GM12878 (cell line): ENCODE results near the gene PKP2. TPM values are rescaled to one million over a fixed set of nuclear protein-coding genes. Genes with fewer than 3 reads are reported as not detected.

Source experiments
- ATAC-seq: fragments of 200-7000 bp; cut with Tn5 transposase; 3 replicates; pipeline ENCODE4 v1.9.1; 2020; ENCODE audit warnings: mild to moderate bottlenecking, moderate library complexity
- BruUV-seq: library from RNA; stranded (reverse); fragments of 400-500 nt; replicated peaks from 2 replicates; lab custom pipeline; 2021; lab: Mats Ljungman, UMichigan
- CTCF ChIA-PET: fragments of 300-600 bp; sonication (Branson Sonifier 250); formaldehyde crosslinking; extraction: SDS; loops from one replicate; lab custom pipeline; 2021; ENCODE audit warnings: inconsistent platforms; lab: Yijun Ruan, JAX
- POLR2A ChIA-PET: fragments of 350-600 bp; formaldehyde crosslinking; extraction: SDS; loops from one replicate; lab custom pipeline; 2021; ENCODE audit warnings: inconsistent platforms; lab: Charles Lee
- RAD21 ChIA-PET: fragments of 300-600 bp; sonication (Branson Sonifier 250); formaldehyde crosslinking; loops from one replicate; lab custom pipeline; 2023; ENCODE audit warnings: antibody characterized with exemption; ENCODE audit not compliant: unreplicated experiment; lab: Charles Lee
- SMC1A ChIA-PET: fragments of 300-600 bp; sonication (Branson Sonifier 250); formaldehyde crosslinking; loops from one replicate; lab custom pipeline; 2023; ENCODE audit not compliant: unreplicated experiment, uncharacterized antibody; lab: Charles Lee
- DNase-seq: peaks from one replicate; pipeline ENCODE4 v3.0.0-alpha.2; 2011; ENCODE audit warnings: low read depth, low spot score
- FAIRE-seq: peaks from 3 replicates; lab custom pipeline; 2011; peaks lifted over from hg19 to GRCh38; lab: Jason Lieb, UNC
- H2AFZ ChIP-seq: 2 replicates; pipeline ENCODE4 v1.6.0; 2011; ENCODE audit warnings: low read depth, low read length, control low read depth; ENCODE audit not compliant: control insufficient read depth
- H3K27ac ChIP-seq: 2 replicates; pipeline ENCODE4 v1.5.1; 2011; ENCODE audit warnings: control low read depth; ENCODE audit not compliant: control insufficient read depth, insufficient read depth
- H3K27me3 ChIP-seq, 2 experiments: replicated peaks in 1 of 2; 2 replicates each; pipeline versions ENCODE4 v1.6.0 to v1.6.1; 2011; ENCODE audit warnings: low read length in 1 of 2; ENCODE audit not compliant: control insufficient read depth in 2 of 2, insufficient read depth in 2 of 2
- H3K36me3 ChIP-seq, 2 experiments: 2 replicates each; pipeline ENCODE4 v1.5.1; 2011; ENCODE audit warnings: low read length in 1 of 2; ENCODE audit not compliant: control insufficient read depth in 2 of 2, insufficient read depth in 2 of 2
- H3K4me1 ChIP-seq: 2 replicates; pipeline ENCODE4 v1.6.1; 2011; ENCODE audit warnings: mild to moderate bottlenecking, low read length, moderate library complexity, mixed read lengths; ENCODE audit not compliant: control insufficient read depth, insufficient read depth
- H3K4me2 ChIP-seq: 2 replicates; pipeline ENCODE4 v1.6.0; 2011; ENCODE audit warnings: control low read depth; ENCODE audit not compliant: control insufficient read depth, insufficient read depth
- H3K4me3 ChIP-seq: fragments of 200-600 bp; sonication (generic); 2 replicates; pipeline ENCODE4 v1.5.1; 2016
- H3K79me2 ChIP-seq: 2 replicates; pipeline ENCODE4 v1.6.0; 2011; ENCODE audit warnings: low read length; ENCODE audit not compliant: control insufficient read depth, insufficient read depth
- H3K9ac ChIP-seq: 2 replicates; pipeline ENCODE4 v1.8.0; 2011; ENCODE audit warnings: low read length, control low read depth, mixed read lengths; ENCODE audit not compliant: control insufficient read depth, insufficient read depth
- H3K9me3 ChIP-seq: replicated peaks from 3 replicates; pipeline ENCODE4 v1.5.1; 2011; ENCODE audit warnings: mild to moderate bottlenecking, low read length; ENCODE audit not compliant: control insufficient read depth, insufficient read depth
- H4K20me1 ChIP-seq: 2 replicates; pipeline ENCODE4 v1.6.0; 2011; ENCODE audit not compliant: control insufficient read depth, insufficient read depth
- BHLHE40 ChIP-seq, 2 experiments: fragments of 450-650 bp in 1 of 2; IDR thresholded peaks; 2 replicates each; pipeline ENCODE4 v1.6.1; 2011 to 2017; ENCODE audit warnings: low read depth in 2 of 2, borderline replicate concordance in 1 of 2, improper control_type of control experiment in 1 of 2, low read length in 1 of 2, mild to moderate bottlenecking in 1 of 2
- BRCA1 ChIP-seq: IDR thresholded peaks from 2 replicates; pipeline ENCODE4 v1.6.1; 2011; ENCODE audit warnings: low read depth, low read length, improper control_type of control experiment
- E2F8 ChIP-seq: fragments of 450-650 bp; IDR thresholded peaks from 2 replicates; pipeline ENCODE4 v1.6.1; 2018; ENCODE audit warnings: mild to moderate bottlenecking, low read depth, moderate library complexity; ENCODE audit not compliant: partially characterized antibody
- EP300 ChIP-seq, 2 experiments: fragments of 150-350 bp in 1 of 2; IDR thresholded peaks; 2 replicates each; pipeline ENCODE4 v1.6.1; 2011 to 2012; ENCODE audit warnings: low read depth in 2 of 2, low read length in 2 of 2, borderline replicate concordance in 1 of 2, improper control_type of control experiment in 1 of 2, inconsistent platforms in 1 of 2; ENCODE audit not compliant: control insufficient read depth in 1 of 2
- ESRRA ChIP-seq: IDR thresholded peaks from 2 replicates; pipeline ENCODE4 v1.6.1; 2012; ENCODE audit warnings: mild to moderate bottlenecking, low read length, improper control_type of control experiment
- FOXM1 ChIP-seq: IDR thresholded peaks from 2 replicates; pipeline ENCODE4 v1.6.1; 2012; ENCODE audit warnings: low read depth, mild to moderate bottlenecking, inconsistent platforms, low read length, moderate library complexity
- HDAC6 ChIP-seq: fragments of 200-600 bp; sonication (generic); IDR thresholded peaks from one replicate; pipeline ENCODE4 v1.8.0; 2017; ENCODE audit warnings: antibody characterized with exemption; ENCODE audit not compliant: unreplicated experiment
- HDGF ChIP-seq: fragments of 450-650 bp; IDR thresholded peaks from 2 replicates; pipeline ENCODE4 v1.6.1; 2016; ENCODE audit warnings: antibody characterized with exemption
- KLF5 ChIP-seq: fragments of 450-650 bp; IDR thresholded peaks from 2 replicates; pipeline ENCODE4 v1.6.1; 2014; ENCODE audit warnings: mild to moderate bottlenecking; ENCODE audit not compliant: partially characterized antibody
- MTA2 ChIP-seq: fragments of 450-650 bp; IDR thresholded peaks from 2 replicates; pipeline ENCODE4 v1.6.1; 2016; ENCODE audit warnings: low read depth, mild to moderate bottlenecking, moderate library complexity
- POU2F2 ChIP-seq: IDR thresholded peaks from 3 replicates; pipeline ENCODE4 v1.6.1; 2011; ENCODE audit warnings: low read depth, mild to moderate bottlenecking, low read length, borderline replicate concordance
- RB1 ChIP-seq: fragments of 450-650 bp; formaldehyde crosslinking; IDR thresholded peaks from 2 replicates; pipeline ENCODE4 v1.6.1; 2017; ENCODE audit warnings: mild to moderate bottlenecking, borderline replicate concordance
- RELA ChIP-seq: fragments of 450-650 bp; IDR thresholded peaks from 2 replicates; pipeline ENCODE4 v1.8.0; 2014; ENCODE audit warnings: borderline replicate concordance; ENCODE audit not compliant: partially characterized antibody
- SPI1 ChIP-seq: IDR thresholded peaks from 2 replicates; pipeline ENCODE4 v1.6.1; 2011; ENCODE audit warnings: low read depth, mild to moderate bottlenecking, low read length, moderate library complexity, borderline replicate concordance; ENCODE audit not compliant: insufficient read depth
- STAT3 ChIP-seq: IDR thresholded peaks from 2 replicates; pipeline ENCODE4 v1.6.1; 2011; ENCODE audit warnings: low read depth, low read length, improper control_type of control experiment
- TCF3 ChIP-seq: IDR thresholded peaks from 2 replicates; pipeline ENCODE4 v1.6.1; 2012; ENCODE audit warnings: low read depth, mild to moderate bottlenecking, low read length, borderline replicate concordance; ENCODE audit not compliant: insufficient read depth
- YY1 ChIP-seq: IDR thresholded peaks from 2 replicates; pipeline ENCODE4 v1.6.1; 2011; ENCODE audit warnings: low read depth, mild to moderate bottlenecking, low read length
- ZNF217 ChIP-seq: fragments of 450-650 bp; IDR thresholded peaks from 2 replicates; pipeline ENCODE4 v1.6.1; 2017; ENCODE audit warnings: antibody characterized with exemption, mild to moderate bottlenecking
- ZNF687 ChIP-seq: fragments of 450-650 bp; IDR thresholded peaks from 2 replicates; pipeline ENCODE4 v1.6.1; 2017; ENCODE audit warnings: mild to moderate bottlenecking, moderate library complexity
- WGBS: methylation state at CpG from one replicate; pipeline ENCODE4 v1.1.6; 2016; ENCODE audit warnings: low lambda C conversion rate; ENCODE audit not compliant: insufficient replicate concordance, insufficient coverage; ENCODE audit errors: missing lambda C conversion rate; 5-methylcytosine and 5-hydroxymethylcytosine counted together
- in situ Hi-C: fragments of 300-500 bp; cut with MboI; formaldehyde crosslinking; loops from 9 replicates; pipeline ENCODE4 v1.14.3; 2018; ENCODE audit warnings: mixed read lengths
- intact Hi-C: fragments of 100-400 bp; cut with micrococcal nuclease; formaldehyde crosslinking; loops from one replicate; pipeline ENCODE4 v1.14.2; 2022; ENCODE audit not compliant: unreplicated experiment
- polyA plus RNA-seq, 11 experiments: library from polyadenylated mRNA; depleted of rRNA in 4 of 11; unstranded in 6 of 11; stranded (reverse) in 5 of 11; fragments of >200 nt; fragmentation: Nextera tagmentation in 4 of 11; fragmentation: Illumina TruSeq in 1 of 11; extraction: Ambion mirVana in 4 of 11; extraction: Trizol in 1 of 11; gene quantifications; 1 replicate in 1 of 11; 2 replicates in 10 of 11; pipeline versions ENCODE4 v1.2.1 to v1.2.3, GENCODE V29; 2011 to 2016; ENCODE audit warnings: inconsistent platforms in 2 of 11, missing spikeins in 2 of 11, low read depth in 1 of 11
- total RNA-seq, 4 experiments: library from RNA; depleted of rRNA in 3 of 4; stranded (reverse); fragments of >200 nt in 3 of 4; fragmentation: Illumina TruSeq in 1 of 4; extraction: Trizol in 1 of 4; gene quantifications; 2 replicates each; pipeline versions ENCODE4 v1.2.1 to v1.2.3, GENCODE V29; 2013 to 2021

Gene PKP2
- total and polyA plus RNA-seq, 10 of the 15 experiments (the other 5 are each of a cell fraction or from before 2014, with no cell fraction given): 0.02 to 4.1 (median 0.07) TPM; not detected in 4

DNA sequence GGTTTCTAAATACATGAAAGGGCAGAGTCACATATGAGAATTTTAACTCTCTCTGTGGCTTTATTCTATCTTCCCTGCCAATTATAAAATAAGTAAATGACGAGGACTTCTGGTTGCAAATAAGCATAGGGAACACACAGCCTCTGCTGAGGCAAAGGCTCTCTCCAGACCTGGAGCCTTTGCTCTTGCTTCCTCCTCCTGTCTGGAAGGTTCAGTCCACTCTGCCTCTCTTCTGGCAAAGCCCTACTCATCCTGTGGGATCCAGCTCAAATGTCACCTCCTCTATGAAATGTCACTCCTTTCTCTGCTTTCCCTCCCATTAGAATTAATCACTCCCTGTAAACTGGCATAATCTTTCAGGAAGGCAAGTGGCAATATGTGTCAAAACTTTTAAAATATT is 41.9 kb downstream of the PKP2 start:
- ChIA-PET CTCF (no interaction called here), POLR2A (no interaction called here), SMC1A (no interaction called here), RAD21 (no interaction called here)
- Histone ChIP-seq H3K27ac (no peak overlapping the region), H3K9ac (no peak overlapping the region), H3K79me2 (no peaks in the 10 kb centered on the region), H3K4me3 (no peak overlapping the region), H4K20me1 (no peaks in the 10 kb centered on the region), H3K27me3 (no peaks in the 10 kb centered on the region), H3K4me1 (no peaks in the 10 kb centered on the region), H3K4me2 (no peak overlapping the region), H3K36me3 (no peaks in the 10 kb centered on the region)
- 0% methylated on average over 1 of the region's 1 CpG for WGBS
- intact Hi-C loops (no loop called here), in situ Hi-C loops (no loop called here)
- ATAC-seq (no peak), DNase-seq (no peak)
- no TSS peak for BruUV-seq
- TF ChIP-seq HDGF (no peak), RELA (no peak), BRCA1 (no peak), EP300 (IDR thresholded peaks at IDR 0.05; ENCODE audit: borderline replicate concordance in 1 of 2, control insufficient read depth in 1 of 2, low read depth in 2 of 2, low read length in 2 of 2) (no peak), HDAC6 (no peak), MTA2 (no peak), KLF5 (no peak), TCF3 (no peak), ESRRA (no peak), POU2F2 (no peak), YY1 (no peak), BHLHE40 (IDR thresholded peaks at IDR 0.05; ENCODE audit: borderline replicate concordance in 1 of 2, low read depth in 2 of 2, low read length in 1 of 2) (no peak), E2F8 (no peak), FOXM1 (no peak), ZNF217 (no peak), ZNF687 (no peak), STAT3 (no peak), SPI1 (no peak), RB1 (no peak)
- TF ChIP-seq, all 136 proteins: peak for 0
- no peak for FAIRE-seq
- Histone ChIP-seq H3K9me3 (no peaks in the 10 kb centered on the region), H2AFZ (no peak overlapping the region)
